Fibroblast of gingiva (primary cell): ENCODE results near the gene ACSBG1.

Experiments
- DNase-seq: peaks from one replicate; pipeline ENCODE4 v3.0.0-alpha.2; 2011; ENCODE audit warnings: low read depth

The ACSBG1 gene

DNA sequence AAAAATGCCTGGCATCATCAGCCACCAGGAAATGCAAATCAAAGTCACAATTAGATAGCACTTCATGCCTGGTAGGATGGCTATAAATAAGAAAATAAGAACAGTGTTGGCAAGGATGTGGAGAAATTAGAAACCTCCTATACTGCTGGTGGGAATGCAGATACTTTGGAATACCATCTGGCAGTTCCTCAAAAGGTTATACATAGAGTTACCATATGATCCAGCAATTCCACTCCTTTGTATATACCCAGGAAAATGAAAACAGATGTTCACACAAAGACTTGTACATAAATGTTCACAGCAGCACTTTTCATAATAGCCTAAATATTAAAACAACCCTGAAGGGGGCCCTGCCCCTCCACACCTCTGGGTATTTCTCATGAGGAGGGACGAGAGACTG, 13.7 kb downstream of the ACSBG1 start:
- no peak for DNase-seq

DNA sequence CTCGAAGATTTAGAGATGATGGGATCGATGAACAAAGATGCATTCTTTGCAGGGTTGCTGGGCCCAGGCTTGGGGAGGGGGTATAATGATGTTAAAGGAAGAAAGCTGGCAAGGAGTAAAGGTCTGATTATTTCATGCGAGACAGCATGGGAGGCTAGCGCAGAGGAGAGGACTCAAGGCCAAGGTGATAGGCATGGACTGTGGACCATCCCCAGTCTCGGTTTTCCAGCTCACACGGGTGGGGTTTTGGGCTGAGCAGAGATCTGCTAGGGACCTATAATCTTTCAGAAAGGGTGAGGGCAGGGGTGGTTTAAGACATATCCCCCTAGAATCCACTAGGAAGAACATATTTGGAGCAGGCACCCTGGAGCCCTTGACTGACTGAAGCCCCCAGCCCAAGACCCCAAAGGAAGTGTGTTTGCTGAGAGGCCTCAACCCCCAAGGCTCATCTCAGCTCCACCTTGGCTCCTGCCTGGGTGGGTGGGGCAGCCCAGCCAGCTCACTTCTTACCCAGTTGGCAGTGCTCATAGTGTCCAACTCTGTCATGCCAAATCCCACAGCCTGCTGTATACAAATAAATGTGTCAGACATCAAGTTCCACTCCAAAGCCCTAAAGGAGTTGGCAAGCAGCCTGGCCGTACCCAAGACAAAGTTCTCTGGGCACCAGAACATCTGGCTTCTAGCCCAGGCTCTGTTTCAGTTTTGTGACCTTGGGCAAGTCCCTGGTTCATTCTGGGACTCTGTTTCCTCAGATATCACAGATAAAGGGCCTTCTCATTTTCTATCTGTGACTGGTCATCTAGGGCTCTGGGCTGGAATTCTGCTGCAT, 17.9 kb downstream of the ACSBG1 start:
- peak; percentile 73 for DNase-seq

DNA sequence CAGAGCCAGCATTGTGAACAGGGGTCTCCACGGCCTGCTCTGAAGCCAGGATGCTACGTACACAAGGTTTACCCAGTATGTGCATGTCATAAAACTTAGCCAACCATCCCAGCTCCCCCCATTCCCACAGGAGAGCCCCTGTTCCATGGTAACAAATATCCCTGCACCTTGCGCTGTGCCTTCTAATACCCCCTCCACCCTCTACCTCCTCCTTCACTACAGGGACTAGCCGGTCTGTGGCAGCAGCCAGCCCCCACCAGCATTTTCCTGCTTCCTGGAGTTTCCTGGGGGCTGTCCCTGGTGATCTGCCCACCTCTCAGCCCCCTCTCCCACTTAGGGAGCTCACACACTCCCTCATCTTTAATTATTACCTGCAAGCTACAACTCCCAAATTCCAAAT, 20.4 kb downstream of the ACSBG1 start:
- no peak for DNase-seq

DNA sequence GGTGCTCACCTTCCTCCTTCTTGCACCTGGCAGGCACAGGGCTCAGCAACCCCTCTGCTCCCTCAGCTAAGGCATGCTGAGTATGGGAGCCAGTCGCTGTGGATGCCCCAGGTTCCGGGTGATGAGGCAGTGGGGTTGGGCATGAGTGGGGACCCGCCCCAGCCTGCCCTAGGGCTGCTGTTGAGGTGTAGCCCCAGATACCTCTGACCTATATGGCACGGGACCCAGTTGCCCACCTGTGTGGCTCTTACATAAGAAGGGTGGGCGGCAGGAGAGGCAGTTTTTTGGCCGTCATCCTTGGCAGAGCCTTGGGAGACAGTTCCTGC, 21.0 kb downstream of the ACSBG1 start:
- no peak for DNase-seq

DNA sequence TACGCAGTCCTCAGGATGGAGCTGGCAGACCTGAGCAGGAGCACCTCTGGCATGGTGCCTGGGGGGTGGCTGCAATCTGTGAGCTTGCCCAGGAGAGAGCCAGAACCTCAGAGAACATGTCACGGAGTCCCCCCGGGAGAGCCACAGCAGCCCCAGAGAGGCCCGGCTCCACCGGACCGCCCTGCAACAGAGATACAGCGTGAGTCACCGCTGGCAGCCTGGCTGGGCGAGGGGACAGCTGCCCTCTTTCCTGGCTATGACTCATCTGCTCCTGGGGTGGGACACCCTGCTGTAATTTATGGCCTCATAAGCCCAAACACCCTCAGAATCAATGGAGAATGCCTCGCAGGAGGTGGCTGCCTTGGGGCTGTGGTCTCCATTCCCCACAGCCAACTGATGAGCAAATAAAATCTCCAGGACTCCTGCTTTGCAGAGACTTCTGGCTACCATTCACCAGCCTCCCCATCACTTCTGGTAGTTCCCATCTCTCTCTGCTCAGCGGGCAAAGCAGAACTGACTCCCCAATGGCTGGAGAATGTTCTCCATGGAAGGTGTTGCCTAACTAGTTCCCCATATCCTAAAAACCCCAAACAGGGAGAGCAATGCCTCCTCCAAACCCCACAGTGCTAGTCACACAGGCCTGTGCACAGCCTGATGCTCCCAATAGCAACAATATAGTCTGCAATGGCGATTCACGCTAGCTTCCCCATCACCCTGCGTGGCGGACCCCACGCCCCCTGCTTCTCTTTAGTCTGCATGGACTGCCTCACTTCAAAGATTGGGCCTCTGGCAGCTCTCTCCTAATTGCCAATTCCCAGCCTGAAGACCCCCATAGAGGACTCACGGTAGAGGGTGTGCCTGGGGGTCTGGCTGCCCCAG, 21.6 kb downstream of the ACSBG1 start:
- peak; percentile 52 for DNase-seq

DNA sequence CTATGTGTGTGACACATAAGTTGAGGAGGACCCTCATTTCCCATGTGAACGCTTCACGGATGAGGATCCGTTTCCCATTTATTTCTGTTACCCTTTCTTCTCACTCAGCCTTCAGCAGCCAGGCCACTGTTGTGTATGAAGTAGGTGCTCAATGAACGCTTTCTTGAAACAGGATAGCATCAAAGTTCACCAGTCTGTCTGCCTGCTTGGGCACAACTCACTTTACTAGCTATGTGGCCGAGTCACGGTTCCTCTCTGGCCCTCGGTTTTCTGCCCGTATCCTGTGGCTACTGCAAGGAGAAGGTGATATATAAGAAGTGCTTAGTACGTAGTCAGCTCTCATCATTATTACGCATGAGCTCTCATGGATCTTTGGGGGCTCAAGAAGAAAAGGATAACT, 22.4 kb downstream of the ACSBG1 start:
- no peak for DNase-seq

DNA sequence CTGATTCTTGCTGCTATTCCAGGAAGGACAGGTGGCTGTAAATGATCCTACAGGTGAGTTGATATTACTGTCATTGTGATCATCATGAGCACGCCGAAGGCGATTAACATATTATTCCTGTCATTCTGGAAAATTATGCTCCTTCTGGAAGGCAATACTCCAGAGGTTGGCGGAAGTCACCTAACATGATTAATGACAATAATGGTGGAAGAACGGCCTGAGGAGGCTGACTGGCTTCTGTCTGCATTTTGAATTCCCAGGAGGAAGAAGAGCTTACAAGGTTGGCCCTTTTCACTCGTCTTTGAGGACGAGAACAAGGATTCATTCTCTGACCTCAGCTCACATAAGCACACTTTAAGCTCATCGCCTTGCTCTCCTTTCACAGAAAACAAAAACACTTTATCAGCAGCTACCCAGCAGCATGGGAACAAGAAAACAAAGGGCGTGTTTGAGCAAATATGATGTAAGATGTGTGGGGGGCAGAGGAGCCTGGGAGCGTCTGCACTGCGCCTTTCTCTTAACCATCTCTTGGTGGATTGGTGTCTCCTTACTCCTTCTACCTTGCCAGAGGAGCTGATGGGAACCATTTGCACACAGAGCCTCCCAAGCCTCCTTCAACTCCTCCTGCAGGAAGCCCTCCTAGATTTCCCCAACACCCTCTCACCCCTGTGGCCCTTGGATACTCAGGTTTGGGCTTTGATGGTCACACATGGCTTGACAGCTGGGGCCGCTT, 23.0 kb downstream of the ACSBG1 start:
- no peak for DNase-seq

DNA sequence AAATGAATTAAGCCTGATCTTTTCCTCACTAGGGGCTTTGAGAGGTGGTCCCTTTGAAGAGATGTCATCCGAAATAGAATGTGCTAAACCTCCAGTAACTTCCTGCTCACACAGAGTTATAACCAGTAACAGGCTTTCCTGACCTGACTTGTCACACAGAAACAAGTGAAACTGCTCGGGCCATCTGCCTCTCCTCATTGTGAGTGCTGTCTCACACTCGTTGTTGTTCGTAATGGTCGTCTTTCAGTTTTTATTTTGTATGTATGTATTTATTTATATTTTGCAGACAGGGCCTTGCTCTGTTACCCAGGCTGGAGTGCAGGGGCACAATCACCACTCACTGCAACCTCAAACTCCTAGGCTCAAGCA, 24.0 kb downstream of the ACSBG1 start:
- no peak for DNase-seq

DNA sequence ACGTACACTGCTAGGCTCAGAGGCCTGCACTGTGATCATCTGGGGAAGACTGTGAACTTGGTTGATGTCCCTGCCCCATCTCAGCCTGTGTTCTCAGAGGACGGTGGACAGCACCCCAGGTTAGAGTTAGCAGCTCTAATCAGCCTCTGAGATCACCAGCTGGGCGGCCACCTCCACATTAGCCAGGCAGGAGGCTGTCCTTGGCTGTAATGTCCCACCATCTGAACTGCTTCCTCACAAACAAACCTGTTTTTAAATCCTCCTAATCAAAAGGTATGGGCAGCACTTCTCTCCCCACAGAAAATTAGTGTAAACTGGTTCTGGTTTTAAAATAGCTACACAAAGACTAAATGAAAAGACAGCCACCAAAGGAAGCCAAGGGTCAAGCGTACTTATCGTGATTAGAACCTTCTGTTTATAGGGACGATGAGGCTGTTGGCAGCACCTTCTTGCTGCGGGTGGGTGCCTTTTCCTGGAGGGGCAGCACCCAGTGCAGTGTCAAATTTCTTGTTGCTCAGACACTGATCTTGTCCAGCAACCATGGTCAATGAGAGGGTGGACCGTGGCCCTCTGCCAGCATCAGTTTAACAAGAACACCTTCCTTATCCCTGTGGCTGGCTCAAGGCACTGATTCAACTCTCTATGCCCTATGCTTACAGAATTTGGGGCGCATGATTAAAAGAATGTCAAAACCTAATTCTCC, 24.6 kb downstream of the ACSBG1 start:
- DNase-seq, result no peak

DNA sequence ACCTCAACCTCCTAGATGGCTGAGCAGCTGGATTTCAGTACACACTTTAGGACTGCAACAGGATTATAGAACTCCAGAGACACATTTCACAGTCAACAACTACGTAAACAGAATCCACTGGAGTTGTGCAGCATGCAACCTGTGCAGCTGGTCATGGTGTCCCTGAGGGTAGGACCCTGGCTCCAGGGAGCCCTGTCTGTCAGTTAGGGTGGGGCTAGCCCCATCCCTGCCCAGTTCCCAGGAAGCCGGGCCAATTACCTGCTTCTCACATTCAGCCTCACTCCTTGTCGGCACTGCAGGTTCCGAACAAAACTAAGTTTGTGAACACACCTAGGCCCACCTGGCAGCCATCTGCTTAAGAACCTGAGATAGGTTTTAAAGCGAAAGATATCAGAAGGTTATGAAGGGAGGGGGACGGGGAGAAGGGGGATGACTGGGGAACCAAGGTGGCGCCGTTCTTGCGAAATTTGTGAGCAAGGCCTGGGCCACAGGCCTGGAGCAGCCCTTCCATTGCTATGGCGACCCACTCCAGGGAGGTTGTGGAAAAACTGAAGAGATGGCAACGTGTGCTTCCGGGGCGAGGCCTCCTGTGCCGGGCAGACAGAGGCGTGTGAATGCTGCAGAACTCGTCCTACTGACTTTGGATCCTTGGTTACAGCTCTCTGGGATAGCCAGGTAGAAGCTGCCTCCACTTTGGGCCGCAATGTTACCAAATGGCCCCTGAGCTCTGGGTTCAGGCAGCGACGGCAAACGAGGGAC, 25.3 kb downstream of the ACSBG1 start:
- no peak for DNase-seq

DNA sequence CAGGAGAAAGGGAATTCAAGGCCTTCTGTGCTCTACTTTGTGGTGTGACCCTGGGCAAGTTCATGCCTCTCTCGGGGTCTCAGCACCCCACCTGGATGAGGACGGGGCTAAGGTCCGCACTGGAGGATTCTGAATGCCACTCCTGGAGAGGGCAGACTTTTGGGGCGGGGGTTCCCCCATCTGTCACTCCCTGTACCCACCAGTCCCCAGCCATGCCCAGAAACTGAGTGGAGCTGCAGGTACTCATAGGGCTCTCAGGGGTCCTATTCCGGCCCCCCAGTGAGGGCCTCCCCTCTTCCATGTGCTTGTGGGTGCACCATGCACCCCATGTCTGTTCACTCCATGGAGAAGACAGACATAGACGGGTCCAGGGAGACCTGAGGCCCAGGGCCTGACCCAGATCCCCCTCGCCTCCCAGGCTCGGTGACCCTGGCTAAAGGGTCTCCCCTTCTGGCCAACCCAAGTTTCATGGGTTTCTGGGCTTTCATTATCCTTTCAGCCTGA, 26.0 kb downstream of the ACSBG1 start:
- DNase-seq, result no peak

DNA sequence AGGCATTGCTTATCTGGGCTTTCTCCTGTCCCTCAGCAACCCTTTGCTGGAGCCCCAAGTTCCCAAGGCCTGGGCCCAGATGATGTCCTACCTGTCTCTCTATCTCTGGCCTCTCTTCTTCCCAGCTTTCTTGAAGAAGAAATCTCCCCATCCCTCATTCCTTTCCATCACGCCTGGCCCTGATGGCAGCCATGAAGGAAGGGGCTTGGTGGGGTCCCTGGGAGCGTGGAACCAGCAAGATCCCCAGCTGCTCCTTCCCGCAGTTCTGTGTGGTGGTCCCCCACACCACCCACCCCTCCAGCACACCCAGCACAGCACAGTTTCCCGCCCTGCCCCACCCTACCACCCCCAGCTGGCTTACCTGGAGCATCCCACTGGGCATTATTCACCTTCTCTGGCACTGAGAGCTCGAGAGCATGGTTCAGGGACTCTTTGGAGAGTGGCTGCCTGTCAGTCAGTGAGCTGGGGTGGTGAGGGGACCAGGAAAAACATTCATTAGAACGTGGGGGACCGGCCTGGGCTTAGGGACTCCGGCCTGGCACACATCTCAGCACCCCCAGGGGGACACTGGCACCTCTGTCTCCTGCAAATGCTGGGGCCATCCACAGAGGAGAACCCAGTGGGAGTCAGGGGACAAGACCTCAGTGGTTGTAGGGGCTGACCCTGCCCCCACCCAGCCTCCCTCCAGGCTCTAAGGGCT, 26.6 kb downstream of the ACSBG1 start:
- DNase-seq, result no peak

DNA sequence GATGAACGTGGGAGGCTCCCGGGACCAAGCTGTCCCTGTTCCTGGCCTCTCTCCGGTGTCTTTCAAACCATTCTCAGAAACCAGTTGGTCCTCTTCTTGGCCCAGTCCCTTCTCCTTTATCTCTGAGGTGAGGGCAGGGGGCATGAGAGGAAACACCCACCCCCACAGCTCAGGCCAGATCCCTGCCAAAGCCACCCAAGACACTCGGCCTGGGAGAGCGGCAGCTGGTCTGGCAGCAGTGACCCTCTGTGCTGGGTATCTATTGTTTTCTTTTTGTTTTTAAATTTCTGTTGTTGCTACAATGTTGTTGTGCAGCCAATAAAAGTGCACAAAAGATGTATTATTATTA, 27.3 kb downstream of the ACSBG1 start:
- DNase-seq, result no peak

DNA sequence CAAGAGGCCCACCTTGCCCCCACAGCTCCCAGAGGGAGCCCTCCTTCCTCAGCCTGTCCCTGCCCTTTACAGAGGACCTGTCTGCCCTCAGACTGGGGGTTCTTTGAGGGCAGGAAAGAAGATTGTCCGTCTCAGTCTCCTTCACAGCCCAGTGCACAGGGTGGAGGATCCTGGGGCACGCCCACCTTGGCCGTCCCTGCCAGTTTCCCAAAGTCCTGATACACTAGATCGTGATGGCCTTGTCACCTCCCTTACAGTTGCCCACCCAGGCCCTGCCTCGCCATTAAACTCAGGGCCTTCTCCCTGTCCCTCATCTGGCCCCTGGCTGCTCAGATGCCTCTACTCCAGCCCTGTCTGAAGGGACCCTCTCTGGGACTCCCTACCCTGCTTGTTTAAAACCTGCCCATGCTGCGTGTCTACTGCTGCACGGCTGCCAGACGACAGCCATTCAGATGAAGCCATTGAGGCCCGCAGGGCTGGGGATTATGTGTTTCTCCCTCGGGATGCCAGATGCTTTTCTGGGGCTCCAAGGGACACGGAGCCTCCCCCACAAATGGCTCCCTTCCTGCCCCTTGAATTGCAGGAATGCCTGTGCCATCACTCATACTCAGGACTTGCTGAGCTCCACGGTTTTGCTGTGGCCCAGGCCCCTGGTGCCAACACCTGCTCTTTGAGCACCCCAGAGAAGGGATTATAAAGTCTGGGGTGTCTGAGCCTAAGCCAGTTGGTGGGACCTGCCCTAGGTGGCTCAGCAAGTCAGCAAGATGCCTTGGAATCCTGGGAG, 27.8 kb downstream of the ACSBG1 start:
- DNase-seq, result no peak

DNA sequence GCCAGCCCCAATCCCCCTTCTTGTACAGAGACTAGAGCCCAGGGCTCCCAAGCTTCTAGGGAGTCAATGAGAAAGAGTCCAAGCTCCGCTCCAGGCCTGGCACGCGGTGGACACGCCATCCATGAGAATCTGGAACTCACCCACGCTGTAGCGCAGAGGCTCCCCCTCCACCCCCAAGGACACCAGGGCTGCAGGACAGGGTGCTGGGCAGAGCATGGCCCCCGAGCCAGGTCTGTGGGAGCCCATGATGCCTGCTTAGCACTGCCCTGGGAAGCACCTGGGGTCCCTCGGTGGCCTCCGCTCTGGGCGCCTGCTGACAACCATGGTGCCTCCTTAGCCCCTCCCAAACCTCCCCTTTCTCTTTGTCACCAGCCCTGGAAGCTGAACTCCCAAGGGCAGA, 28.5 kb downstream of the ACSBG1 start:
- DNase-seq, result no peak

DNA sequence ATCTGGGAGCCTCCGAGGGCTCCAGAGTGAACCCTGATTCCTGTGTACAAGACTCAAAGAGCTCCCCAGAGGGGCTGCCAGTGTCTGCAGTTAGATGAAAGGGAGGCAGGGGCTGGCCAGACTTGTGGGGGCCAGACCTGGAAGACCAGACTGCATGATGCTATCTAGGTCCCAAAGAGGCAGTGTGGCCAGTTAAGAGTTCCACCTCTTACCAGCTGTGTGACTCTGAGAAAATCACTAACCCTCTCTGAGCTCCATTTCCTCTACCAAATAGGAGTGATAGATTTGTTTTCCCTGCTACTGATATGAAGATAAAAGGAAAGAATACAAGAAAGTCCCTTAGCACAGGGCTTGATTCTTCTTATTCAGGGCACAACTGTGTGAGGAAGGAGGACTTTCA, 29.0 kb downstream of the ACSBG1 start:
- no peak for DNase-seq

DNA sequence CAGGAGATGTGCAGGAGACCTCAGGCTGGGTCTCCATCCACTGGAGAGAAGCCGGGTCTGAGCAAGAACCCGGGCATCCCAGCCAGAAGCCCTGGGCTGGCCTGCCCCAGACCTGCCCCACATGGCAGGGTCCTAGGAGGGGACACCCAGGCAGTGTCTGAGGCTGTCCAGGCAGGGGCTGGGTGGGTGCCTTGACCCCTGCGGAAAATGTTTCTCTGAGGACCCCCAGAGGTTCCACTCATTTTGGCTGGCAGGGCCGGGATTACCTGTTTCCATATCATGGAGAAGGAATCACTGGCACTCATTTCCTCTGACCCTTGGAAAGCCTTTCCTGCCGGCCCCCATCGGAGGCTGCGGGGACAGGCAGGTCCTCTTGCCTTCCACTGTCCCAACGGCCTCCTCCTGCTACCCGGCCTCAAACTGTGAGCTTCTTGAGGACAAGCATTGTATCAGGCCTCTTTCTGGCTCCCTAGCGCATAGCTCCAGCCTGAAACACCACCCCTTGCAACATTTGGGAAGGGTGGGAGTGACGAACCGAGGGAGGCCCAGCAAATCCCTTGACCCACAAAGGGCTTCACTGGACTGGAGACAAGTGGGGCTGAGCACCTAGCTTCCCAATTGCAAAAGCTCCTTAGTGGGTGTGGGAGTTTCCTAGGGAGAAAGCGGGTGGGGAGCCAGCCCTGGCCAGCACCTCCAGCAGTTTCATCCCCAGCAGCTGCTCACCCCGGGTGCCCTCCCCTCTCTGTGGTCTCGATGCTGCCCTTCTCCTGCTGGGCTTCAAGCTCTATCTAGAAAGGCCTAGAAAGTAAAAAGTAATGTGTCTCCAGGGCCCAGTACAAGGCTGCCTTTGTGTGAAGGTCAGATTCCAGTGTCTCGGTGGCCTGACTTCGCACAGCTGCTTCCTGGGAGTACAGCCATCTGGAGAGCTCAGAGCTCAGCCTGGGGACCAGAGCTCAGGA, 29.7 kb downstream of the ACSBG1 start:
- no peak for DNase-seq

DNA sequence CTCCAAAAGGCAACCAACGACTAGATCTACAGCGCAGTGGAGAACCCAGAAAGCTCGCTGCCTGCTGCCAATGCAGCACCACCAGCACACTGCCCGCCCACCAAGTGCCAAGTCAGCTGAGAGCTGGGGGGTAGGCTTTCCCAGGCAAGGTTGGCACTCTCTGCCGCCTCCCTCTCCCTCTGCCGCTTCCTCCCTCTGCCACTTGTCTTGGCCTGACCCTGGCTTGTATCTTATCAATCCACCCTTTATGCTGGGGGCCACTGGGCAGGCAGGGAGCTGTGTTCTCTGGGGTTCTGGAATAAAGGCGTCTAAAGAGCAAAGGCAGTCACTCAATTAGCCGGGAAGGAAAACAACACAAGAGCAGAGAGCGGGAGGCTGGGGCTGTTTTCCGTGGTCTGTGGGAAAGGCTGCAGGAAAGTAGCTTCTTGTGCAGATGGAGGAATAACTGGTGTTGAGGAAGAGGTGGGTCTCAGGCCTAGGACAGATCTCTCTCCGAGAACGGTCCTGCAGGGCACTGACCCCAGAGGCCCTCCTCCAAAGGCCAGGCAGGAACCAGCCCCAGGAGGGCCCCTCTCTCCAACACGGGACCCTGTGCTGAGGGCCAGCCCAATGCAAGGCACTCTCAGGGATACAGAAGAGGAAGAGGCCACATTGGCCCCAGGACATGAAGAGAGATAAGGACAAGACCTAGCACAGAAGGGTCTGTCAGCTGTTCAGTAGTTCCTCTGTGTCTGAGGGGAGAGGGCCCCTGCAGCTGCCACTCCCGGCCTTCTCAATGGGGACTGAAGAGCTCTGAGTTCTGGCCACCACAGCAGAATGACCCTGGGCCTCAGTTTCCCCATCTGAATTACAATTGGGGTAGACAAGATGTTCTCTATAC, 30.8 kb downstream of the ACSBG1 start:
- no peak for DNase-seq
